Keratinocyte (primary cell): ENCODE measurements around the gene NTHL1.

Experiments used
- EZH2 ChIP-seq: IDR thresholded peaks from one replicate; pipeline ENCODE4 v1.6.1; 2012; ENCODE audit warnings: inconsistent platforms, mild to moderate bottlenecking, low read length, moderate library complexity
- TF ChIP-seq, protein P1 (sequence below), 3 experiments: IDR thresholded peaks in 1 of 3; conservative IDR thresholded peaks in 1 of 3; optimal IDR thresholded peaks in 1 of 3; 2 replicates in 2 of 3; 3 replicates in 1 of 3; pipeline versions ENCODE3 to v1.5.1; 2011; ENCODE audit warnings: low read length in 3 of 3, mild to moderate bottlenecking in 3 of 3, moderate library complexity in 2 of 3, control low read depth in 1 of 3, inconsistent platforms in 1 of 3; ENCODE audit not compliant: insufficient read depth in 2 of 3; ENCODE audit errors: extremely low read depth in 1 of 3

- TF ChIP-seq, protein P1, sequence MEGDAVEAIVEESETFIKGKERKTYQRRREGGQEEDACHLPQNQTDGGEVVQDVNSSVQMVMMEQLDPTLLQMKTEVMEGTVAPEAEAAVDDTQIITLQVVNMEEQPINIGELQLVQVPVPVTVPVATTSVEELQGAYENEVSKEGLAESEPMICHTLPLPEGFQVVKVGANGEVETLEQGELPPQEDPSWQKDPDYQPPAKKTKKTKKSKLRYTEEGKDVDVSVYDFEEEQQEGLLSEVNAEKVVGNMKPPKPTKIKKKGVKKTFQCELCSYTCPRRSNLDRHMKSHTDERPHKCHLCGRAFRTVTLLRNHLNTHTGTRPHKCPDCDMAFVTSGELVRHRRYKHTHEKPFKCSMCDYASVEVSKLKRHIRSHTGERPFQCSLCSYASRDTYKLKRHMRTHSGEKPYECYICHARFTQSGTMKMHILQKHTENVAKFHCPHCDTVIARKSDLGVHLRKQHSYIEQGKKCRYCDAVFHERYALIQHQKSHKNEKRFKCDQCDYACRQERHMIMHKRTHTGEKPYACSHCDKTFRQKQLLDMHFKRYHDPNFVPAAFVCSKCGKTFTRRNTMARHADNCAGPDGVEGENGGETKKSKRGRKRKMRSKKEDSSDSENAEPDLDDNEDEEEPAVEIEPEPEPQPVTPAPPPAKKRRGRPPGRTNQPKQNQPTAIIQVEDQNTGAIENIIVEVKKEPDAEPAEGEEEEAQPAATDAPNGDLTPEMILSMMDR (optimal IDR thresholded peaks at IDR 0.05 in 1 of 3, IDR thresholded peaks at IDR 0.05 in 1 of 3, conservative IDR thresholded peaks at IDR 0.05 in 1 of 3; ENCODE audit: extremely low read depth in 1 of 3, insufficient read depth in 2 of 3, low read length in 3 of 3), result no peak
- peak; percentile 52 for TF ChIP-seq EZH2
Measured at GRCh38 chr16:2019921-2020831, 27.5 kb downstream of the NTHL1 start.
